Tibial nerve (tissue), 3 donors: Measurements from ENCODE around the gene IMPG2.

Experiments used
- CTCF ChIP-seq, 5 experiments: fragments of 200-600 bp in 3 of 5; fragments of 450-650 bp in 2 of 5; sonication (generic) in 3 of 5; IDR thresholded peaks; one replicate each; pipeline ENCODE4 v1.5.1; 2016 to 2019; ENCODE audit warnings: antibody characterized with exemption in 5 of 5, mild to moderate bottlenecking in 3 of 5, moderate library complexity in 2 of 5
- POLR2A ChIP-seq, 2 donors: fragments of 450-650 bp; IDR thresholded peaks; one replicate each; pipeline ENCODE4 v1.6.1; 2017; ENCODE audit warnings: antibody characterized with exemption in 2 of 2, mild to moderate bottlenecking in 2 of 2, moderate library complexity in 2 of 2

DNA sequence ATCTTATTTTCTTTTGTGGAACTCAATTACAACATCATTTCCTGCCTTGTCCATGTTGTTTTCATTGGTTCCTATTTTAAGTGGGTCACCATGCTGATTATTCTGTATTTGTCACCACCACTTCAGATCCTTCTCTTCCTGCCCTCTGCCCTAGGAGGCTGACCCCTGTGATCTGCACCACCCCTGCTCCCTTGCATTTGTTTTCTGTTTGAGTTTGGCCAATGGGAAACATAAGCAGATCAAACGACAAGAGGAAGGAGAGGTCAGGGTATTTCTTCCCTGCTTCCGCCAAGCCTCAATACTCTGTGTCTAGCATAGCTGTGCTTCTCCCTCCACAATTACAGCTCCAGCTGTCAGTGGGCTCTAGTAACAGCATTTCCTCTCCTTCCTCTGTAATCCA is 71.6 kb downstream of the IMPG2 start:
- no peak for TF ChIP-seq CTCF (IDR thresholded peaks at IDR 0.05)
- TF ChIP-seq POLR2A (IDR thresholded peaks at IDR 0.05): no peak
